Retinal pigment epithelial cell (primary cell): ENCODE data around the gene ACSF3.

Source experiments
- DNase-seq: peaks from one replicate; pipeline ENCODE4 v3.0.0-alpha.2; 2010; ENCODE audit warnings: low read depth
- H3K4me3 ChIP-seq: 2 replicates; pipeline ENCODE4 v1.5.1; 2011; ENCODE audit warnings: mild to moderate bottlenecking, low read length, control low read depth, moderate library complexity
- TF ChIP-seq, protein P1 (sequence below): conservative IDR thresholded peaks from 2 replicates; pipeline ENCODE4 v1.5.1; 2011; ENCODE audit warnings: low read depth, low read length, control low read depth, inconsistent platforms

ACSF3 gene

DNA sequence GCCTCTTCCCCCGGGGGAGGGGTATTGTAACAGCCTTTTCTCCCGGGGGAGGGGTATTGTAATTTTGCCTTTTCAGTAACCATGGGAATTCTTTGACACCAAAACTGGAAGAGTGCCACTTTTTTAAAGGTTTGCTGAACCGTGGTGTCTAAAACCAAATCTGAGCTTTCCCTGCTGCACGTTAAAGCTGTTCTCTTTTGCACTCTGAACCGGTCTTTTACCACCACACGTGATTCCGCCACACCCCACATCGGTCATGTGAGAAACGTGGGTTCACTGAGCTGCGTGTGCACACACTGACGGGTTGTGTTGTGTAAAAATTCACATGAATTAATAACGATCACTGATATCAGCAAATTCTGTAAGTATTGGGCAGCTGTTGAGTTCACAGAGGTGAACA lies 9.2 kb upstream of the ACSF3 start:
- DNase-seq, result no peak
- TF ChIP-seq, protein P1, sequence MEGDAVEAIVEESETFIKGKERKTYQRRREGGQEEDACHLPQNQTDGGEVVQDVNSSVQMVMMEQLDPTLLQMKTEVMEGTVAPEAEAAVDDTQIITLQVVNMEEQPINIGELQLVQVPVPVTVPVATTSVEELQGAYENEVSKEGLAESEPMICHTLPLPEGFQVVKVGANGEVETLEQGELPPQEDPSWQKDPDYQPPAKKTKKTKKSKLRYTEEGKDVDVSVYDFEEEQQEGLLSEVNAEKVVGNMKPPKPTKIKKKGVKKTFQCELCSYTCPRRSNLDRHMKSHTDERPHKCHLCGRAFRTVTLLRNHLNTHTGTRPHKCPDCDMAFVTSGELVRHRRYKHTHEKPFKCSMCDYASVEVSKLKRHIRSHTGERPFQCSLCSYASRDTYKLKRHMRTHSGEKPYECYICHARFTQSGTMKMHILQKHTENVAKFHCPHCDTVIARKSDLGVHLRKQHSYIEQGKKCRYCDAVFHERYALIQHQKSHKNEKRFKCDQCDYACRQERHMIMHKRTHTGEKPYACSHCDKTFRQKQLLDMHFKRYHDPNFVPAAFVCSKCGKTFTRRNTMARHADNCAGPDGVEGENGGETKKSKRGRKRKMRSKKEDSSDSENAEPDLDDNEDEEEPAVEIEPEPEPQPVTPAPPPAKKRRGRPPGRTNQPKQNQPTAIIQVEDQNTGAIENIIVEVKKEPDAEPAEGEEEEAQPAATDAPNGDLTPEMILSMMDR, result no peak
- H3K4me3 ChIP-seq, result no peak overlapping the region

DNA sequence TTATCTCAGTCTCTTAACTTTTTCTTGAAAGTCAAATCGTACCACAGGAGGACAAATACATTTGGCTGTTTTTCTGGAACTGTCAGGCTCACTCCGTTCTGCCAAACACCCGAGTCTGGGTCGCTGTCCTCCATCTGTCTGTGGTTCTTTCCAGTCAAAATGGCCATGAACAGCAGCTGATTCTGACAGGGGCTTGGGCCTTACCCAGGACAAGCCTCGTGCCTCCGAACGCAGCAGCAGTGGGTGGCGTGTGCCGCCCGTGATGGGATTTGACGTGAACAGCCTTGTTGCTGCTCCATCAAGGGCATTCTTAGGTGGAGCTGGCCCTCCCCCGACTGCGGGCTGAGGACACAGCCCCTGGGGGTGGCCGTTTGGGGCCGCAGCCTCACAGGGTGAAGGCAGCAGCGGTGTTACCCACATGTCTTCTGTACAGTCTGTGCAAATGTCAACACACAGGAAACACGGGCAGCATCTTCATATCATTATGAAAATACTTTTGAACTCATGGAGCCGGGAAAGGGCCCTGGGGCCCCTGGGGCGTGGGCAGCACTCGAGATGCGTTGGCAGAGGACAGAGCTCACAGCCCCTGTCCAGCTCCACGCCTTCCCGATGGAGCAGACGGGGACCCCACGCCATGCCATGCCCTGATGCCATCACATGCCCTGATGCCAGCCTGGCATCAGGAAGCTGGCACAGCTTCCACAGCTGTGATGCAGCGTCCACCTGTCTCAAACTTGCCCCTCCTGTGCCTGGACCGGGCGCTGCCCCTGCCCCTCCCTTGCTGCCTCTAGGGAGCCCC lies 8.6 kb upstream of the ACSF3 start:
- no peak for DNase-seq
- H3K4me3 ChIP-seq, result no peak overlapping the region
- TF ChIP-seq, protein P1, result no peak

DNA sequence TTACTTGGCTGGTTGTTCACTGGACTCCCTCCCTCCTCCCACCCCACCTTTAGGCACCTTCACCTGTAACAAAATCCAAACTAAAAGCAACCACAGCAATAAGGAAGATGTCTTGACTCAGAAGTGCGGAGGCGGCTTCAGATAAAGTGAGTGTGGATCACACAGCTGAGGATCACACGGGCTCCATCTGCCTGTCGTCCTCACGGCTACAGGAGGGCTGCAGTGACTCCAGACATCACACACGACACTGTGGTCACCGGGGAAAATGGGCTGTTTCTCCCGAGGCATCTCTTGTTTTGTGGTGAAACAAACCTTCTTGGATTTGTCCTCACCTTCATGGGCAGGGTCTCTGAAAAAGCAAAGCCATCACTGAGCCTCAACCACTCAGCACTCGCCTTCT lies 7.9 kb upstream of the ACSF3 start:
- H3K4me3 ChIP-seq, result no peak overlapping the region
- TF ChIP-seq, protein P1, result no peak
- DNase-seq, result no peak

DNA sequence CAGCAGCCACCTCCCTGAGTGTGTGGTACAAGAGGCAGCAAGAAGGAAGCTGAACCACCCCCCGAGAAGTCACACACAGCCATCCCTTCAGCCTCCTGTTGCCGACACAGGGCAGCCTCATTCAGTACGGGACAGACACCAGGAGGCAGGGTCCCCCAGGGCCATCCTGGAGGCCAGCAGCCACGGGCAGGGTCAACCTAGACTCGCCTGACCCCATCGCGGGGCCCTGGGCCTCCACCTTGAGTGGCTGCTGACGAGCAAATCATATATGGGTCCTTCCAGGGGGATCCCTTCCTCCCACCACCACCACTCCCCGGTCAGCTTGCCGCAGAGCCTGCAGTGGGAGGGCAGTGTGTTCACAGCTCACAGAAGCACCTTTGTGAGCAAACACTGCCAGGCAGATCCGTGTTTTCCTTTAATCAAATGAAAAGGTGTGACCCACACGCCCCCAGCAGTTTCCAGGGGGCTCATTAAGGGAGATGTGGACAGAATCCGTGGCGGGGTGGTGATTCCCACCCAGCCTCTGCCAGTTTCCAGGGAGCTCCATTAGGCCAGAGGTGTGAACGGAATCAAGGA lies 5.6 kb upstream of the ACSF3 start:
- DNase-seq, result no peak
- TF ChIP-seq, protein P1, result no peak

DNA sequence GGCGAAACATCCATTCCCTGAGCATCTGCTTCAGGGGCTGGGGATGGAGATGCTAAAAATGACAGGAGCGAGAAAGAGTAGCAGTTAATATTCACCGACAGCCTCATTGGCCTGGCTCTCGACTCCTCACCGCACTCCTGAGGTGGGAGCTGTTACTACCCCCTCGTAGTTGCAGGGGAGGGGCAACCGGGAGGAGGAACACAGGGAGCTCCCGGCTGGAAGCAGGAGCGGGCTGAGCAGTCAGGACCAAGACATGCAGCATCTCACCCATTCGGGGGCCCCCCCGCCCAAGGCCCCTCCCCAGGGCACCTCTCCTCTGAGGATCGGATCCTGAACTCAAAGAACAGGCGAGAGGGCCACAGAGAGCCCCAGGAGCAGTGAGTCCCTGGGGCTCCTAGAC lies 4.5 kb upstream of the ACSF3 start:
- no peak overlapping the region for H3K4me3 ChIP-seq
- TF ChIP-seq, protein P1, result no peak

More for the DNA sequence above, 5.6 kb upstream of the ACSF3 start:
- no peak overlapping the region for H3K4me3 ChIP-seq

DNA sequence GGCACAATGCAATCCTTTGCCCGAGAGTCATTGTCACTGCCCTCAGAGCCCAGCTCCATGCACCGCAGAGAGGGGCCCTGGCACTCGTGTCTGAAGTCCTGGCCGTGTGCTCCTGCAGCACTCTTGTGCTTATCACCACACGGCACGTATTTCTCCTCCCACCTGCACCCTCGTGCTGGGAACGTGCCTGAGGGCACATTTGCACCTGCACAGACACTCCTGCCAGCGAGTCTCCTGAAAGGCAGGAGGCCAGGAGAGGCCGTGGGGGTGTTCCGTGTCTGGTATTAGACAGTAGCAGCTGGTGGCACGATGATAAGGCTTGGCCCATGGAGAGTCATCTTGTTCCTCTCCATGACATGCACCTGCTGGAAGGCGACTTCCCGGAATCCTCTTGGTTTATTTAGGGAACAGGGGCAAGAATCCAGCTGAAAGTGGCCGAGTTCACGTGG lies 3.4 kb upstream of the ACSF3 start:
- no peak overlapping the region for H3K4me3 ChIP-seq
- TF ChIP-seq, protein P1, result no peak
- no peak for DNase-seq

More for the DNA sequence above, 4.5 kb upstream of the ACSF3 start:
- no peak for DNase-seq
